ENCODE data around the gene RGS9. TPM values are rescaled to one million over a fixed set of nuclear protein-coding genes. Genes with fewer than 3 reads are reported as not detected.

Gene RGS9
- total RNA-seq, 2 experiments from 2014 or later: 13.7 to 26.4 TPM

- H3K4me2 ChIP-seq (ENCODE audit: low read length): peak overlapping the region; percentile 100
- peaks cover 41% of the 10 kb centered on the region for H3K4me1 ChIP-seq (ENCODE audit: insufficient read depth, low read length, poor library complexity, severe bottlenecking)
- CTCF ChIA-PET (ENCODE audit: unreplicated experiment): interaction anchor here (0.6 to 1.0 kb wide), 3 partner anchors 18 to 114 kb away, joined by 3 read pairs; no protein-coding TSS in a partner anchor
- DNase-seq (ENCODE audit: low spot score): peak; percentile 91
- POLR2A ChIA-PET: interaction anchor here (0.6 to 1.3 kb wide), 7 partner anchors 35 to 682 kb away, joined by 3 to 9 read pairs (median 3); no protein-coding TSS in a partner anchor
- intact Hi-C loops (cut with micrococcal nuclease; ENCODE audit: unreplicated experiment): loop anchor here (1.0 to 5.0 kb wide), 5 partner anchors 43 to 138 kb away; no protein-coding TSS in a partner anchor
- peaks cover 5% of the 10 kb centered on the region; the same call in 1 of the 2 replicates for H3K79me2 ChIP-seq (ENCODE audit: insufficient read depth, low read depth, low read length)
- BruUV-seq (replicated peaks): no TSS peak
- no peaks in the 10 kb centered on the region for H4K20me1 ChIP-seq (ENCODE audit: insufficient read depth, low read length)
- peak overlapping the region; percentile 73 for H3K4me3 ChIP-seq (ENCODE audit: low read depth, low read length, poor library complexity, severe bottlenecking)
- H3K9me3 ChIP-seq (ENCODE audit: low read length): no peaks in the 10 kb centered on the region
- peak overlapping the region; percentile 92 for H2AFZ ChIP-seq (ENCODE audit: low read length)
- TF ChIP-seq CTCF (conservative IDR thresholded peaks at IDR 0.05; ENCODE audit: low read length) (peak; percentile 91), EZH2phosphoT487 (IDR thresholded peaks at IDR 0.05; ENCODE audit: borderline replicate concordance, low read depth, low read length) (no peak)
- H3K27ac ChIP-seq (ENCODE audit: low read depth, low read length, poor library complexity, severe bottlenecking): peak overlapping the region; percentile 81
- no peaks in the 10 kb centered on the region for H3K36me3 ChIP-seq (ENCODE audit: insufficient read depth, low read length)
- H3K9me2 ChIP-seq (ENCODE audit: insufficient read depth, low read length): no peaks in the 10 kb centered on the region
Observed at GRCh38 chr17:65100316-65101140, 36.6 kb upstream of the RGS9 start.

GRCh38 chr17:65101371-65101770 is 35.8 kb upstream of the RGS9 start:
- Histone ChIP-seq H4K20me1 (ENCODE audit: insufficient read depth, low read length) (no peaks in the 10 kb centered on the region), H3K4me2 (ENCODE audit: low read length) (peak overlapping the region; percentile 100), H3K9me3 (ENCODE audit: low read length) (no peaks in the 10 kb centered on the region), H3K79me2 (ENCODE audit: insufficient read depth, low read depth, low read length) (peaks cover 5% of the 10 kb centered on the region; the same call in 1 of the 2 replicates), H3K27ac (ENCODE audit: low read depth, low read length, poor library complexity, severe bottlenecking) (peak overlapping the region; percentile 81), H3K4me3 (ENCODE audit: low read depth, low read length, poor library complexity, severe bottlenecking) (peak overlapping the region; percentile 73), H3K4me1 (ENCODE audit: insufficient read depth, low read length, poor library complexity, severe bottlenecking) (peaks cover 41% of the 10 kb centered on the region), H2AFZ (ENCODE audit: low read length) (peak overlapping the region; percentile 92; the same call in 1 of the 2 replicates), H3K36me3 (ENCODE audit: insufficient read depth, low read length) (no peaks in the 10 kb centered on the region), H3K9me2 (ENCODE audit: insufficient read depth, low read length) (no peaks in the 10 kb centered on the region)
- DNase-seq (ENCODE audit: low spot score): no peak
- CTCF ChIA-PET (ENCODE audit: unreplicated experiment): interaction anchor here (0.9 kb wide), 1 partner anchor 130 kb away, joined by 3 read pairs; no protein-coding TSS in a partner anchor
- BruUV-seq (replicated peaks): TSS peak; percentile 71
- TF ChIP-seq EZH2phosphoT487 (IDR thresholded peaks at IDR 0.05; ENCODE audit: borderline replicate concordance, low read depth, low read length) (no peak), CTCF (conservative IDR thresholded peaks at IDR 0.05; ENCODE audit: low read length) (no peak)
- POLR2A ChIA-PET: interaction anchor here (0.6 to 1.2 kb wide), 6 partner anchors 36 to 683 kb away, joined by 3 to 8 read pairs (median 3); no protein-coding TSS in a partner anchor
- intact Hi-C loops (cut with micrococcal nuclease; ENCODE audit: unreplicated experiment): loop anchor here (2.0 to 5.0 kb wide), 2 partner anchors 97 to 124 kb away; no protein-coding TSS in a partner anchor

Data from OCI-LY7 (cell line).